Activated CD4-positive, alpha-beta memory T cell treated with anti-CD3 and anti-CD28 coated beads, Interleukin-2, amount 10 ng/mL, durations not matched to agents 7 days and 5 days (primary cell): ENCODE data around the gene OTUD5. TPM values are rescaled to one million over a fixed set of nuclear protein-coding genes. Genes with fewer than 3 reads are reported as not detected.
A peak's percentile ranks its signal among the peaks of the same experiment; 100 is the strongest.
"Not testable (repeated sequence)": the region's sequence is repeated elsewhere in the genome, so short reads cannot be mapped to it uniquely, and the experiment has no call there.

Experiments used
- CTCF ChIA-PET: fragments of 350-600 bp; sonication (Branson Sonifier 250); formaldehyde crosslinking; loops from one replicate; lab custom pipeline; 2021; ENCODE audit warnings: antibody characterized with exemption, inconsistent platforms; lab: Charles Lee
- POLR2A ChIA-PET: fragments of 350-600 bp; sonication (Branson Sonifier 250); formaldehyde crosslinking; loops from one replicate; lab custom pipeline; 2021; ENCODE audit warnings: antibody characterized with exemption; lab: Charles Lee
- DNase-seq: peaks from one replicate; pipeline ENCODE4 v3.0.0-alpha.2; 2020
- H3K27ac Mint-ChIP-seq: one replicate; pipeline ENCODE4 v1.8.0; 2021; ENCODE audit warnings: mild to moderate bottlenecking, mixed read lengths
- H3K27me3 Mint-ChIP-seq: one replicate; pipeline ENCODE4 v1.8.0; 2021; ENCODE audit warnings: mixed read lengths
- H3K36me3 Mint-ChIP-seq: one replicate; pipeline ENCODE4 v1.8.0; 2021; ENCODE audit warnings: low read depth, mixed read lengths
- H3K4me1 Mint-ChIP-seq: one replicate; pipeline ENCODE4 v1.8.0; 2021; ENCODE audit warnings: mixed read lengths
- H3K4me3 Mint-ChIP-seq: one replicate; pipeline ENCODE4 v1.8.0; 2021; ENCODE audit warnings: mild to moderate bottlenecking, mixed read lengths
- H3K9me3 Mint-ChIP-seq: one replicate; pipeline ENCODE4 v1.8.0; 2021; ENCODE audit warnings: mixed read lengths
- total RNA-seq, 2 experiments: library from RNA; stranded (reverse); gene quantifications; one replicate each; pipeline ENCODE4 v1.2.3, GENCODE V29; 2021

Gene OTUD5
- total RNA-seq, 2 experiments from 2014 or later = 63.2 to 63.7 TPM

GRCh38 chrX:48983081-48983480, 25.7 kb upstream of the OTUD5 start:
- ChIA-PET POLR2A (no interaction called here), CTCF (no interaction called here)
- Mint-ChIP-seq H3K9me3 (no peaks in the 10 kb centered on the region), H3K27ac (no peak overlapping the region), H3K27me3 (no peaks in the 10 kb centered on the region), H3K4me3 (no peak overlapping the region), H3K4me1 (peaks cover 2% of the 10 kb centered on the region), H3K36me3 (peaks cover 51% of the 10 kb centered on the region)
- DNase-seq = no peak

GRCh38 chrX:48981178-48981577, 23.8 kb upstream of the OTUD5 start:
- CTCF ChIA-PET = no interaction called here
- H3K4me3 Mint-ChIP-seq = no peak overlapping the region
- DNase-seq = no peak
- H3K9me3 Mint-ChIP-seq = no peaks in the 10 kb centered on the region
- H3K27me3 Mint-ChIP-seq = no peaks in the 10 kb centered on the region
- H3K4me1 Mint-ChIP-seq = peaks cover 2% of the 10 kb centered on the region
- H3K27ac Mint-ChIP-seq = no peak overlapping the region
- POLR2A ChIA-PET = no interaction called here
- peaks cover 58% of the 10 kb centered on the region for H3K36me3 Mint-ChIP-seq

DNA sequence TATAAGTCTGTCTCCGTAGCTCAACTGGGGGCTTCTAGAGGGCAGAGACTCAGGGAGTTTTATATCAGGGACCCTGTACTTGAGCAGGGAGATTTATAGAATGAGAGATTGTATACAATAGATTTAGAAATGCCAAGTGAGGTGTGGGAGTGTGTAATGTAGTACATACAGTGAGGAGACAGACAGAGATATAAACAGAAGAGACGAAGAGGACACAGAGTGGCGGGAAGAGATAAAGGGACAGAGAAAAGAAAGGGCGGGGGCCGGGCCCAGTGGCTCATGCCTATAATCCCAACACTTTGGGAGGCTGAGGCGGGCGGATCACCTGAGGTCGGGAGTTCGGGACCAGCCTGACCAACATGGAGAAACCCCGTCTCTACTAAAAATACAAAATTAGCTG, 22.9 kb upstream of the OTUD5 start:
- H3K27me3 Mint-ChIP-seq, H3K27ac Mint-ChIP-seq, POLR2A ChIA-PET, H3K9me3 Mint-ChIP-seq, CTCF ChIA-PET, DNase-seq, H3K4me3 Mint-ChIP-seq, H3K4me1 Mint-ChIP-seq: not testable (repeated sequence)
- H3K36me3 Mint-ChIP-seq = peaks cover 60% of the 10 kb centered on the region

GRCh38 chrX:48978226-48978625, 20.8 kb upstream of the OTUD5 start:
- no peaks in the 10 kb centered on the region for H3K27me3 Mint-ChIP-seq
- H3K36me3 Mint-ChIP-seq = peaks cover 61% of the 10 kb centered on the region
- H3K4me1 Mint-ChIP-seq = peaks cover 11% of the 10 kb centered on the region
- no peak overlapping the region for H3K4me3 Mint-ChIP-seq
- H3K27ac Mint-ChIP-seq = no peak overlapping the region
- CTCF ChIA-PET = no interaction called here
- POLR2A ChIA-PET = interaction anchor here (0.6 kb wide), 1 partner anchor 155 kb away, joined by 4 read pairs; no protein-coding TSS in a partner anchor
- no peak for DNase-seq
- H3K9me3 Mint-ChIP-seq = no peaks in the 10 kb centered on the region

GRCh38 chrX:48976086-48976485, 18.7 kb upstream of the OTUD5 start:
- CTCF ChIA-PET = no interaction called here
- no peak for DNase-seq
- Mint-ChIP-seq H3K27ac (peak overlapping the region; percentile 26), H3K4me3 (no peak overlapping the region), H3K4me1 (peaks cover 23% of the 10 kb centered on the region), H3K27me3 (no peaks in the 10 kb centered on the region), H3K36me3 (peaks cover 56% of the 10 kb centered on the region), H3K9me3 (no peaks in the 10 kb centered on the region)
- POLR2A ChIA-PET = no interaction called here

GRCh38 chrX:48975541-48975940, 18.1 kb upstream of the OTUD5 start:
- ChIA-PET CTCF (no interaction called here), POLR2A (no interaction called here)
- H3K4me1 Mint-ChIP-seq = peaks cover 23% of the 10 kb centered on the region
- H3K36me3 Mint-ChIP-seq = peaks cover 52% of the 10 kb centered on the region
- DNase-seq = no peak
- H3K27me3 Mint-ChIP-seq = no peaks in the 10 kb centered on the region
- H3K9me3 Mint-ChIP-seq = no peaks in the 10 kb centered on the region
- no peak overlapping the region for H3K4me3 Mint-ChIP-seq
- peak overlapping the region; percentile 47 for H3K27ac Mint-ChIP-seq

- POLR2A ChIA-PET = interaction anchor here (2.0 kb wide), 1 partner anchor 17 kb away, joined by 6 read pairs; no protein-coding TSS in a partner anchor
- H3K27ac Mint-ChIP-seq = no peak overlapping the region
These were observed 17.6 kb upstream of the OTUD5 start for GRCh38 chrX:48975041-48975440.

GRCh38 chrX:48974574-48974973, 17.2 kb upstream of the OTUD5 start:
- Mint-ChIP-seq H3K36me3 (peaks cover 46% of the 10 kb centered on the region), H3K4me3 (no peak overlapping the region), H3K27me3 (no peaks in the 10 kb centered on the region), H3K4me1 (peaks cover 23% of the 10 kb centered on the region), H3K9me3 (no peaks in the 10 kb centered on the region), H3K27ac (no peak overlapping the region)
- ChIA-PET CTCF (no interaction called here), POLR2A (interaction anchor here (2.0 kb wide), 1 partner anchor 16 kb away, joined by 6 read pairs; no protein-coding TSS in a partner anchor)
- DNase-seq = no peak

More at GRCh38 chrX:48975041-48975440, 17.6 kb upstream of the OTUD5 start:
- H3K4me3 Mint-ChIP-seq = no peak overlapping the region
- CTCF ChIA-PET = no interaction called here
- peaks cover 23% of the 10 kb centered on the region for H3K4me1 Mint-ChIP-seq
- no peaks in the 10 kb centered on the region for H3K9me3 Mint-ChIP-seq
- peaks cover 48% of the 10 kb centered on the region for H3K36me3 Mint-ChIP-seq
- no peak for DNase-seq
- H3K27me3 Mint-ChIP-seq = no peaks in the 10 kb centered on the region

GRCh38 chrX:48974033-48974432, 16.6 kb upstream of the OTUD5 start:
- no peaks in the 10 kb centered on the region for H3K27me3 Mint-ChIP-seq
- no peaks in the 10 kb centered on the region for H3K9me3 Mint-ChIP-seq
- peaks cover 46% of the 10 kb centered on the region for H3K36me3 Mint-ChIP-seq
- POLR2A ChIA-PET = interaction anchor here (2.0 kb wide), 1 partner anchor 16 kb away, joined by 6 read pairs; no protein-coding TSS in a partner anchor
- CTCF ChIA-PET = interaction anchor here (0.9 kb wide), 1 partner anchor 10 kb away, joined by 4 read pairs; no protein-coding TSS in a partner anchor
- H3K4me1 Mint-ChIP-seq = peaks cover 23% of the 10 kb centered on the region
- DNase-seq = no peak
- H3K4me3 Mint-ChIP-seq = no peak overlapping the region
- H3K27ac Mint-ChIP-seq = no peak overlapping the region

GRCh38 chrX:48972220-48973164, 15.1 kb upstream of the OTUD5 start:
- DNase-seq = peak; percentile 30
- no peaks in the 10 kb centered on the region for H3K9me3 Mint-ChIP-seq
- H3K4me3 Mint-ChIP-seq = no peak overlapping the region
- H3K27ac Mint-ChIP-seq = no peak overlapping the region
- H3K27me3 Mint-ChIP-seq = no peaks in the 10 kb centered on the region
- CTCF ChIA-PET = interaction anchor here (0.6 to 1.1 kb wide), 2 partner anchors 30 to 41 kb away, joined by 3 read pairs; no protein-coding TSS in a partner anchor
- peaks cover 20% of the 10 kb centered on the region for H3K4me1 Mint-ChIP-seq
- POLR2A ChIA-PET = interaction anchor here (0.6 to 1.4 kb wide), 5 partner anchors 14 to 30 kb away, joined by 3 to 5 read pairs (median 4); no protein-coding TSS in a partner anchor
- H3K36me3 Mint-ChIP-seq = peaks cover 31% of the 10 kb centered on the region

- Mint-ChIP-seq H3K4me3 (no peak within 1 kb of the TSS), H3K36me3 (peaks cover 29% of the 10 kb centered on the region), H3K27ac (no peak within 1 kb of the TSS), H3K4me1 (peaks cover 20% of the 10 kb centered on the region), H3K27me3 (no peaks in the 10 kb centered on the region), H3K9me3 (no peaks in the 10 kb centered on the region)
- no peak for DNase-seq
- CTCF ChIA-PET = interaction anchor here (1.1 kb wide), 1 partner anchor 42 kb away, joined by 3 read pairs; no protein-coding TSS in a partner anchor
- POLR2A ChIA-PET = interaction anchor here (0.9 to 1.4 kb wide), 4 partner anchors 13 to 18 kb away, joined by 3 to 5 read pairs (median 4); no protein-coding TSS in a partner anchor
These were observed 14.1 kb upstream of the OTUD5 start, which contains the start of gene KCND1 for GRCh38 chrX:48971249-48972219. Gene KCND1 (minus strand): TSS chrX:48971844. CDS start chrX:48970271, 1,573 bp downstream.

- Mint-ChIP-seq H3K36me3 (peaks cover 15% of the 10 kb centered on the region), H3K27ac (no peak overlapping the region), H3K4me1 (peaks cover 13% of the 10 kb centered on the region), H3K4me3 (no peak overlapping the region), H3K9me3 (no peaks in the 10 kb centered on the region), H3K27me3 (no peaks in the 10 kb centered on the region)
- POLR2A ChIA-PET = interaction anchor here (1.7 kb wide), 1 partner anchor 11 kb away, joined by 6 read pairs; no protein-coding TSS in a partner anchor
- CTCF ChIA-PET = no interaction called here
- no peak for DNase-seq
These were observed 12.1 kb upstream of the OTUD5 start for GRCh38 chrX:48969471-48969870.
